HCEC 1CT (cell line): ENCODE results near the gene MRRF.
"Not testable (repeated sequence)": the region's sequence is repeated elsewhere in the genome, so short reads cannot be mapped to it uniquely, and the experiment has no call there.

Source experiments
- DNase-seq: peaks from one replicate; pipeline ENCODE4 v3.0.0-alpha.2; 2017

MRRF gene

DNA sequence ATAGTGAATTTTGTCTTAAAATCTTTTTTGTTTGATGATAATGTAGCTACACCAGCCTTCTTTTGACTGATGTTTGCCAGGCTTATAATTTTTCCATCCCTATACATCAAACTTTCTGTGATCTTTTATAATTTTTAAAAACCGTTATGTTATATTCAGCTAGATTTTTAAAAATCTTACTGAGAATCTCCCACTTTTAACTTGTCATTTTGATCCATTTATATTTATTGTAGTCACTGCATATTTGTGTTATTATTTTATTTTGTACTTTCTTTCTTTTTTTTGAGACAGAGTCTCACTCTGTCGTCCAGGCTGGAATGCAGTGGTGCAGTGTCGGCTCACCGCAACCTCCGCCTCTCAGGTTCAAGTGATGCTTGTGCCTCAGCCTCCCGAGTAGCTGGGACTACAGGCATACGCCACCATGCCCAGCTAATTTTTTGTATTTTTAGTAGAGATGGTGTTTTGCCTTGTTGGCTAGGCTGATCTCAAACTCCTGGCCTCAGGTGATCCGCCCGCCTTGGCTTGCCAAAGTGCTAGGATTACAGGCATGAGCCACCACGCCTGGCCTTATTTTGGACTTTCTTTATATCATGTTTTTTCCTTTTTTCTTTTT is 12.7 kb downstream of the MRRF start:
- DNase-seq: no peak

DNA sequence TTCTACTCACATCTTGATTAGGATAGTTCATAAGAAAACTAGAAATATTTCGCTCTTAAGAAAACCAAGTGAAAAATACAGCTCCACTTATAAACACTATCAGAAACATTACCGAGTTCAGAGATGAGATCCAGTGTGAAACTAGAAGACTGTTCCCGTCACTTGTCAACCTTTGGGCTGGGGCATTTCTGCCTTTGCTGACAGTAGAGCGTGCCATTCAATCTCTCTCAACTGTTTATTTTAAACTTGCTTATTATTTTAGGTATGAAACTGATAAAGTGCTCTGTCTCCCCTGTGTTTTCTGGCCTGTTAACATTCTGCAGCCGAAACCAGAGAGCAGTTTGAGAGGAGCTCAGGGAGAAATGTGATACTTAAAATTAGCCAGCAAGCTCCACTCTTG is 16.7 kb downstream of the MRRF start:
- no peak for DNase-seq

DNA sequence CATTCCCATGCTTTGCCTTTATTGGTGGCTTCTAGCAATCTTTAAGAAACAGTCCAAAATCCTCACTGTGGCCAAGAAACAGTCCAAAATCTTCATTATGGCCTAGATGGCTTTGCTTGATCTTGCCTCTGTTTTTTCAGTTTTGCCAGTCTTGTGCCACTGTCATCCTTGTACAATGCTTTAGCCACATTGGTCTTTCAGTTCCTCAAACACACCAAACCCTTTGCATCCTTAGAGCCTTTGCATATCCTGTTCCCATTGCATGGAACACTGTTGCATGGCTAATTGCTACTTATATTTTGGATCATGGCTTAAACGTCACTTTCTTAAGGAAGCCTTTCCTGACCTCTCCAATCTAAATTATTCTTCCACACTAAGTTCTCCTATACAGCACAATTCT is 22.1 kb downstream of the MRRF start:
- no peak for DNase-seq

DNA sequence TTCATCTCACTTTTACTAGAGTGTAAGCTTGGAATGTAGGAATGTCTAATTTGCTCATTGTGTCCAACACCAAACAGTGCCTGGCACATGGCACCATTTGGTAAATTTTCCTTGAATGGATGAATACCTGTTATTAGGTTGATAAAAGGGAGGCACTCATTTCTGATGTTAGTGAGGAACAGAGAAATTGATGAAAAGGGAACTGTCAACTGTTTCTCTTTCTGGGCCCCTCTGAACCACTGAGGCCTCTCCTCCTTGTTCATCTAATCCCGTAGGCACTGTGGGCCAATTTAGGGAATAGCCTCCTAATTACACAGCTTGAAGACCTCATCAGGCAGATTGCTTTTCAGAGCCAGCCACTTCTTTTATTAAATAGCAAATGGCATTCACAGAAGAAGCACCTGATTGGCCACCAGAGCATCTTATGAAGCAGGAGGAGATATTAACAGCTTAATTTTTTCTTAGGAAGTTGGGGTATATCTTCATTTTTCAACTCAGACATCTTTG is 22.6 kb downstream of the MRRF start:
- DNase-seq: no peak

DNA sequence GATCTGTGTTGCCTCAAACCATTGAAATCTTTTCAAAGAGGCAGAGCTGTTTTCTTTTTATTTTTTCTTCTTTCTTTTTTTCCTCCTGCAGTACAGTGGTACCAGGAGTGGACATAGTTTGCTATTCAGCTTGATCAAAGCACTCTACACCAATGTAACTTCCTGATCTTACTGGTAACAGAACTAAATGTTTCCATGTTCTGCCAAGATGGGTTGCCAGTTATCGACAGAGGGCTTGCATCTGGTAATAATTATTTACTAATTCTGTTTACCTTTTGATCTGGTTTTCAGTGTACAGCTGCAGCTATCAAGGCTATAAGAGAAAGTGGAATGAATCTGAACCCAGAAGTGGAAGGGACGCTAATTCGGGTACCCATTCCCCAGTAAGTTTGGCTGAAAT is 26.8 kb downstream of the MRRF start:
- DNase-seq: no peak

DNA sequence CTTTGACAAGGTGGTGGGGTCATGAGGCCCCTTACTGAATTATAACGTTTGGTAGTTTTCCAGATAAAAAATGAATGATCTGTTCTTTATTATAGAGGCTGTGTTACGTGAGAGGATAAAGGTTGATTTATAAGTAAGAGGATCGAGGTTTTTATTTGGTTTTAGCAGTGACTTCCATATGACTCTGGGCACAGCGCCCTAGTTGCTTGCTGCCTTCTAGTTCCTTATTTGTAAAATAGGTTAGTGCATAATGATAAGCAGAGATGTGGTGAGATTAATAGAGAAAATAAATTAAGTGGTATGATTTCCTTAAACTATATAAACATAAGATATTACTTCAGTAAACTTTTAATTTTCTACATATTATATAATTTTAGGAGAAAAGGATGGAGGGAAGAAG is 29.8 kb downstream of the MRRF start:
- no peak for DNase-seq

DNA sequence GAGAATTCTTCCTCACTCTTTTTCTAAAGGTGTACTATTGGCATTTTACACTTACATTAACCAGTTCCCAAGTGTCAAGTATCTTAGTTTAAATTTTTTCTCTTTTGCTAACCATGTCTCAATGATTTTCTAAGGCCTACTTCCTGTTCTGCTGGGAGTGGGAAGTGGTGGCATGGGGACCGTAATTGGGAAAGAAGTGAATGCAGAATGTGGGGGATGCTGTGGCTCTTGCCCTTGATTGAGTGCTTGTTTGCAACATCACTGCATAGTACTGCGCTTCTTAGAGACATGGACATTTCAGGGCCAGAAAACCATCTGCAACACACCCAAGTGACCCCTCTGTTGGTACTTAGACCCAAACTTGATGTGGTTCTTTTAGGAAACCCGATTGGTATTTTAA is 32.8 kb downstream of the MRRF start:
- no peak for DNase-seq

GRCh38 chr9:122302237-122303093 is 37.8 kb downstream of the MRRF start:
- DNase-seq: no peak

DNA sequence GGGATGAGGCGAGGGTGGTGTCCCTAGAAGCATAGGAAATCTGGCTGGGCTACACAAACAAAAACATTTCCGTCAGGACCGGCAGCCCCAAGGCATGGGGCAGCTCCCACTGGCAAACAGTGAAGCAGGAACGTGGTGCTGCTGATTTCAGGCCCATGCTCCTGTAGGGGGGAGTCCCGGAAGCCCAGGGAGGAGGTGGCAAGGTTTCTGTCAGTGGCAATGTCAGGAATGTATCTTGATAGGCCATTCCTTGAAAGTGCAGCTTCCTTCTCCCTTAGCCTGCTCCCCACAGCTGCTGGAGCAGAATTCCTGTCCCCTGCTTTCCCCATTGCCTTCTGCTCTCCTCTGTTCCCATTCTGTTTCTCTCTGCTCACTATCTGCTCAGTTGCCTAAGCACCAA is 42.4 kb downstream of the MRRF start:
- DNase-seq: no peak

DNA sequence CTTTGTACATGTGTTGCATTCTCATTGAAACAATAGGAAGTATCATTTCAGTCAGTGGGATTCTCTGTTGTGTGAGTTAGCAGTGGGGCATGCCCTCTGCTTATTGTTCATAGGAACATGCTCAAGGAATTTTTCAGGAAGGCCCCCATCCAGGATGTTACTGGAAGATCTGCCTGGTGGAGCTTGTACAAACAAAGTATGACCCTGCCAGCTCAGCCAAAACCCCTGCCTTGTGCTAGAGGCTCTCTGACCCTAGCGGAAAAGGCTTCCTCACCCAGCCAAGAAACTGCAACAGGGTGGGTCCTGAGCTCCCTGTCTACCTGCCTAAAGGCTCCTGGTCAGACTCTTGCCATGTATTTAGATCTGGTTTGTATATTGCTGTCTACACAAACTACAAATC is 43.2 kb downstream of the MRRF start:
- no peak for DNase-seq

GRCh38 chr9:122309861-122310260 is 45.2 kb downstream of the MRRF start:
- no peak for DNase-seq

DNA sequence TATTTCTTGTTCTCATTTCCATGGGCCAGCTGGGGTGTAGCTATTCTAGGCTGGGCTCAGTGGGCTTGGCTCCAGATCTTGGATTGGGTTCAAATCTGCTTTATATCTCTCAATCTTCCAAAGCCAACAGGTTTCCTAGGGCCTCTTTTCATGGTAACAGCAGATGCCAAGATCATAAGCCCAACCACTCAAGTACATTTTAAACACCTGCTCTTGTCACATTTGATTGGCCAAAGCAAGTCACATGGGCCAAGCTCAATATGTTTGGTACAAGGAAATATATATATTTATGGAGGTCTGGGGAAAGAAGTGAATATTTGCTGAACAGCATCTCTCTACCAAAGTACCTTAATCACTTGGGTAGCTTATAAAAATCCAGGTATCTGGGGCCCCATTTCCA is 49.5 kb downstream of the MRRF start:
- DNase-seq: no peak

DNA sequence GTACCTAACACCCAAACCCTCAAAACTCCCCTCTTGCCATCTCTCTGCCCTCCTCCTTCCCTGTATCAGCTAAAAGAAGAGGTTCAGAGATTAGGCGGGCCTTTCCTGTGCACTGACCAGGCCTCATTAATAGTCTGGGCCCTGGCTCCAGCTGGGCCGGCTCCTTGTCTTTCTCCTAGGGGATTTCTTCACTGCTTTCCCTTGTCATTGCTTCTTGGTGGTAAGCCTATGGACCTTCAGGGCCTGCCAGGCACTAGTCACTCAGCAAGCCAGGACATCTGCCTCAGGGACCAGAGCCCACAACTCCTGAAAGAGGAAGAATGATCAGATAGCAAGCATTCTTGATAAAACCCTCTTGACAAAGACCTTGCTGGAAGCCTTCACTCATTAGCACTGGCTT is 50.9 kb downstream of the MRRF start:
- no peak for DNase-seq

DNA sequence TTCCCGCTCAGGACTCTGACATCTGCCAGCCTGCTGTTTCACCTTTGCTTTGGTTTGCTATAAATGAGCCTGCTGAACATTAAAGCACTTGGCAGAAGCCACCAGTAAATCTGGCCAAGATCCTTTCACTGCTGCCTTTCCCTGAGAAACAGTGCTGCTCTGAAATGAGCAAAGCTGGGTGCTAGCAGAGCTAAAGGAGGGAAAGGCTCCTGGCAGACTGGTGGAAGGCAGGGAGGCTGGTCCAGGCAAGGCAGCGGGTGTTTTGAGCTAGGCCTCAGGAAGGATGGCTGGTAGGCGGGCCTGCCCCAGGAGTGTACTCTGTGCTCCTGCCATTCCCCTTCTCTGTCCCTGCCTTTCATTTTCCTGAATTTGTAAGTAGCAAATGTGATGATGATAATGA is 53.6 kb downstream of the MRRF start:
- DNase-seq: no peak

- DNase-seq: no peak
Observed at GRCh38 chr9:122320413-122320881, 55.8 kb downstream of the MRRF start.

DNA sequence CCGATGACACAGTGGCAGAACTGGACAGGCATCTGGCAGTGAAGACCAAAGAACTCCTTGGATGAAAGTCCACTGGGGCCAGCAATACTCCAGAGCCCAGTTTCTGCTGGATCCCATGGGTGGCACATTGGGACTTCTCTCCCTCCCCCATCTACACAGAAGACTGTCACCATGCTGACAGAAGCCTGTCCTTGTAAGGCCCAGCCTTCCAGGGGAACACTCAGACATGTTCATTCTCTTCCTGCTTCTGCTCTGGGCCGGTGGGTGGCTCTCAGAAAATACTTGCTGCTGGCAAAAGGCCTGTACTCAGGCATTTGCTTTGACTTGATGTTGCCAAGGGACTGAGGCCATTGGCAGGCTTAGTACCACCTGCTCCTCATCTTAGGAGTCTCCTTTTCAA is 57.9 kb downstream of the MRRF start:
- DNase-seq: no peak

GRCh38 chr9:122324665-122325064 is 60.0 kb downstream of the MRRF start:
- DNase-seq: not testable (repeated sequence)

DNA sequence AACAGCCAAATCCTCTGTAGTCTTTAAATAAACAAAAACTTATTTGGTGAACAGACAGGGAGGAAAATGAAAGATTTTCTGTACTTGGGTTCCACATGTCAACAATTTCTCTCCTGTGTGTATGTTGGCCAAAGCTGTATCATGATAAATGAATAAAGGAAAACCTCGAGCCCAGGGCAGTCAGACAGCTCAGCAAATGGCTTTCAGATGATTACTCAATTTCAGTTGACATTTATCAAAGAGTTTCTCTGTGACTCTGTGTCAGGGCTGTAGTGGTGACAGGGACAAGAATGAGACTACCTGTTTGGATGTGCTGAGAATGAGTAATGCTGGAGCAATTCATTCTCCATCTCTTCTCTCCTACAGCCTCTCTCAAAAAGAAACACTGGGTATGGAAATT is 60.4 kb downstream of the MRRF start:
- DNase-seq: peak; percentile 38

DNA sequence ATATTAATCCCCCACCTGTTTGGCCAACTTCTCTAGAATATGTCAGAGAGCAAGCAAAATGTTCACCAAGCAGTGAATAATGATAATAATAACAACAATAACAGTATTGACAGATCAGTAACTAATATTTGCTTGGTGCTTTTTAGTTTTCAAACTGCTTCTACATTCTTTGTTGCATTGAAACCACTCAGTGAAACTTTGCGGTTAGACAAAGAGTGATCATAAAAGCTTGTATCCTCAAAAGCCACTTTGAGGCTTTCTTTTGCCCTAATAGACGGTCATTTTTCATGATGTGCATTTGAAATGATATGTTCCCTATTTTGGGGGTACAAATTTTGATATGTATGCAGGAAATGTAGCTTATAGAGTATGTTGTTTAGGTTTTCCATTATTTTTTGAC is 62.5 kb downstream of the MRRF start:
- DNase-seq: no peak

DNA sequence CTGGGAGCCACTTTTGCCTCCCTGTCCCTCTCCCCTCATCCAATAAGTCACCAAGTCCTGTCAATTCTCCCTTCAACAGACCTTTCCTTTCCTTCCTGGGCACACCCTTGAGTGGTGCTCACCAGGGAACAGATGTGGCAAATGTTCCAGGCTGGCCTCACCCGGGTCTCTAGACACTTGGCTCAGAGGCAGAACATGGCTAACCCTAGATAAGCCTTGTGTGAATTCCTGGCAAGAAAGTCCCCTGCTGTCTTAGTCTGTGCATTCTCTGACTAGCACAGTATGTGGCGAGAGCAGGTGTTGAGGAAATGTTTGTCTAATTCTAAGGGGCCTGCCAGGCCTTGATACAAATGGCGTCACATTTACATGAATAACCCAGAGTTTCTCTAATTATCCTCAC is 64.9 kb downstream of the MRRF start:
- no peak for DNase-seq

DNA sequence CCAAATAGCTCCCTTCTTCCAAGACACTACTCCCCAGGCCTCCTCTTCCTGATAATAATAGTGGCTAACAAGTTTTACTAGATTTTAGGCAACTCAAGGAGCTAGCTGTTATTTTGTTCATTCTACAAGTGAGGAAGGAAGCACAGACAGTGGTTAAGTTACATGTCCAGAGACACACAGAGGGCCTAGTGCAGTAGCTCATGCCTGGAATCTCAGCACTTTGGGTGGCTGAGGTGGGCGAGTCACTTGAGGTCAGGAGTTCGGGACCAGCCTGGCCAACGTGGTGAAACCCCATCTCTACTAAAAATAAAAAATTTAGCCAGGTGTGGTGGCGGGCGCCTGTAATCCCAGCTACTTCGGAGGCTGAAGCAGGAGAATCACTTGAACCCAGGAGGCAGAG is 65.8 kb downstream of the MRRF start:
- DNase-seq: not testable (repeated sequence)

GRCh38 chr9:122331523-122331927 is 66.8 kb downstream of the MRRF start:
- DNase-seq: no peak

DNA sequence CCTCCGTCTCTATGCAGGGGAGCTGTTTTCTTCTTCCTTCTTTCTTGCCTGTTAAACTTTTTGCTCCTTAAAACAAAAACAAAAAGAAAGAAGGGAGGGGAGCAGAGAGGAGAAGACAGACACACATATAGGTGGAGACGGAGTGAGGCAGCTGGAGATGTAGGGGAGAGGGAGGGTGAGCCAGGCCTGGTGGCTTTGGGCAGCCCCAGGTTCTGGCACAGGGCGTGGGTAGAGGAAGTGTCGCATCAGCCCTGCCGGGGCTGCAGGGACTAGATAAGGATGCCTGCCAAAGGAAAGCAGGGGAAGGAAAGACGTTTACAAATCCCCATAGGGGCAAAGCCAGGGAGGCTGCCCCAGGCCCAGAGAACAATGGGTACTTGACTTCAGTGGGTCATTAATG is 67.4 kb downstream of the MRRF start:
- DNase-seq: no peak

- DNase-seq: no peak
Observed at GRCh38 chr9:122332644-122333043, 68.0 kb downstream of the MRRF start.
